Right kidney (tissue), 1 donor: ENCODE results near the gene LOXL1.
A peak's percentile ranks its signal among the peaks of the same experiment; 100 is the strongest.
"Not testable (repeated sequence)": the region's sequence is repeated elsewhere in the genome, so short reads cannot be mapped to it uniquely, and the experiment has no call there.

ENCODE experiments used
- DNase-seq: peaks from one replicate; pipeline ENCODE4 v3.0.0-alpha.2; 2016

The LOXL1 gene

GRCh38 chr15:73952913-73953750 is 26.9 kb downstream of the LOXL1 start:
- no peak for DNase-seq

DNA sequence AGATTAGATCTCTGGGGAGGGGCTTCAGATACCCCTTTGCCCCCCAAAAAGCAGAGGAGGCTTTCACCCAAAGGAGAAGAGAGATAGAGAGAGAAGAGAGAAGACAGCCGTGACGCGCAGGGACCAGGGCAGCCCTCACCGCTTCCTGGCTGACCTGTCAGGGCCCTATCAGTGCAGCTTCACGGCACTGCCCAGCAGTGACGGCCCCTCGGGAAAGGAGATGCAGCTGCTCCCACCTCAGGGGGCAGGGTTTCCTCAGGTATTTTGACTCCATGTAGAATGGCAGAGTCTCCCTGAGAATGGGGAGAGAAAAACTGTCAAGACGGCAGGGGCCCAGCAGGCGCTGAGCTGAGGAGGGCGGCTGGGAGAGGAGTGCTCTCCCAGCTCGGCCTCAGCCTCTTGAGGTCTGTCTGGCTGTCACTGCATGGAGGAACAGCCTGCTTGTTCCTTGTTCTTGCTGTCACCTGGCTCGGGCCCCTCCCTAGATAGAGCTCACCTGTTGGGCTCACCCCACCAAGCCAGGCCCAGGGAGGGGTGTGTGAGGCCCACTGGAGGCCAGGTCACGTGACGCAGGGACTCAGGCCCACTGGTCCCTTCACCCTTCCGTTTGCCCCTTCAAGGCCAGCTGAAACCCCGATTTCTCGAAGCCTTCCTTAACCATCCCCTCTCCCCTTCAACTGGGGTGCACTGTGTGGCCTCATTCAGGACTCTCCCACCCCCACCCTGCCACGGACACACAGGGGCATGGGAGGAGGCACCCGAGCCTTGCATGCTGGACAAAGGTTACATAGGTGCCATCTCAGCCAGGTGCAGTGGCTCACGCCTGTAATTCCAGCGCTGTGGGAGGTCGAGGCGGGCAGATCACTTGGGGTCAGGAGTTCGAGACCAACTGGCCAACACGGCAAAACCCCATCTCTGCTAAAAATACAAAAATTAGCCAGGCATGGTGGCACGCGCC is 28.2 kb downstream of the LOXL1 start:
- no peak for DNase-seq

DNA sequence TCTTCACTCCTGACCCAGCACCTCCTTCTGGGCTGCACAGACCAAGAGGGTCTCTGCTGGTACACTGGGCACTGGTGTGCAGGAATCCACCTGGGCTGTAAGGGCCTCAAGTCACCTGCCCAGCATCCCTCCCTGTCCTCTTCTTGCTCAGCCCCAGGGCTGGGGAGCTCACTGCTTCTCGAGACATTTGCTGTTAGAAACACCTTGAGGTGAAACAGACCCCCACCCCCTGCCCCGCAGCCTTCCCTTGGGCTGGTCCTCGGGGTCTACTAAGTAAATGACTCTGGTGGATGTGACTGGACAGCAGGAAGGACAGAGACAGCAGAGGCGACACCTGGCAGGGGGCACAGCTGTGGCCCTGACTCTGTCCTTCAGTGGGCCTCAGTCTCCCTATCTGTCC is 29.1 kb downstream of the LOXL1 start:
- no peak for DNase-seq

DNA sequence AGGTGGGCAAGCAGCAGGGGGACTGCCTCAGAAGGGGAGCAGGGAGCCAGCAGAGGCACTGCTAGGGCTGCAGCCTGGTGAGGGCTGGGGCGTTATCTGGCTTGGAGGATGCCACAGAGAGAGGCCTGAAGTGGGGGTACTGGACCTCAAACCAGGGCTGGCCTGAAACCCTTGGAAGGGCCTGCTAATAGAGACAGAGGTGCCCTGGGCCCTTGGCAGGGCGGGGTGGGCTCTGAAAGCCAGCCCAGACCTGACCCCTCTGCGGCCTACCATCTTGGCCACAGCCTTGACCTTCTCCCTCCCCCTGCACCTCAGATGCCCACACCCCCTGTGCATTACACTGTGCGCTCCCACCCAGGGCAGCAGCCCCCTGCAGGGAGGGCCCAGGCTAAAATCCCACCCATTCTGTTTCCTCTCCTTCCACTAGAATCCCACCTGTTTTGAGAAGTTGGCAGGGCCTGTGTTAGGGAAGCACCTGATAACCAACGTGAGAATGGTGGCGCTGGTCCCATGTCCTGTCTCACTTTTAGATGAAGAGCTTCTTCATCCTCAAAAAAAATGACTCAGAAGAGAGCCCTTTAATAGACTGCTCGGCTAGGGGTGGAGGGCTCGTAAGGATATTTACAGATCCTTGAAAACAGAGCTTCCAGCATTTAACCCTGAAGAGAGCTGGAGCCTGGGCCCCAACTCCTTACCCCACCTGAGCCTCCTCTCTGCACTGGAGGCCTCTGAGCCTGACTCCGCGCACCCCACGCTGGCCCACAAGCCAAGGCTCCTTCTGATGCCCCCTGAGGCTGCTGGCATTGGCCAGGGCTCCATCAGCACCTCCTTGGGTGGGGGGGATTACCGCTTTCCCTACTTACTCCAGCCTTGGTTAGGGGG is 29.8 kb downstream of the LOXL1 start:
- no peak for DNase-seq

DNA sequence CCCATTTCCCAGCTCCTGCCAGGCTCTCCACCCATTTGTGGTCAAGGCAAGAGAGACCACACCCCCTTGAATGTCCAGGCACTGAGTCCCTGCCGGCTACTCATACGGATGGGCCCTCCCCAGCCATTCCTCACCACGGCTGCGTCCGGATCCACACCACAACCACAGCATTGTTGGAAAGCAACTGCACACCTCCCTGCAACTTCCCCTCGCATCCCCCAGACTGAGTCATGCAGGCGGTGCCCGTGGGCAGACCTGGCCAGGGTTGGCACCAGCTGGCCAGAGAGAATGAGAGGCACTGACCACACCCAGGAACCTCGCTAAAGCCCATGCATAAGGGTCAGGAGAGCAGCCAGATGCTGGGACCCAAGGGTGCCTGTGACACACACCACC is 30.5 kb downstream of the LOXL1 start:
- no peak for DNase-seq

- DNase-seq: no peak
Observed at GRCh38 chr15:73957276-73957675, 31.0 kb downstream of the LOXL1 start.

GRCh38 chr15:73957785-73958184 is 31.5 kb downstream of the LOXL1 start:
- DNase-seq: no peak

DNA sequence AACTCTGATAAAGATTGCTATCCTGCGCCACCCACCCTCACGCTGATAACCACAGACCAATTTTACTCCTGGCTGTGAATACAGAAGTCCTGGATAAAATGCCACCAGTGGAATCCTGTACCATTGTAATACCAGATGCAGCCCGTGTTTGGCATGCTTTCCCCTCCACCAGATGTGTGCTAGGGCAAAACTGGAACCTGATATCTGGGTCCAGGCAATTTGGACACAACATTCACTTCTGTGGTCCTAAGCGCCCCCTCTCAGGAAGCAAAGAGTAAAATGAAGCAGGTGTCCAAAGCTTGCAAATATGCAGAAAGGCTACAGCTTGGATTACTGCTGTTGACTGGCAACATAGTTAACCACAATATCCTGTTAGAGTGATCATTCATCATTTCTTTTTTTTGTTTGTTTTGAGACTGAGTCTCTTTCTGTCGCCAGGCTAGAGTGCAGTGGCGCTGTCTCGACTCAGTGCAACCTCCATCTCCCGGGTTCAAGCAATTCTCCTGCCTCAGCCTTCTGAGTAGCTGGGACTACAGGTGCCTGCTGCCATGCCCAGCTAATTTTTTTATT is 32.8 kb downstream of the LOXL1 start:
- DNase-seq: no peak

DNA sequence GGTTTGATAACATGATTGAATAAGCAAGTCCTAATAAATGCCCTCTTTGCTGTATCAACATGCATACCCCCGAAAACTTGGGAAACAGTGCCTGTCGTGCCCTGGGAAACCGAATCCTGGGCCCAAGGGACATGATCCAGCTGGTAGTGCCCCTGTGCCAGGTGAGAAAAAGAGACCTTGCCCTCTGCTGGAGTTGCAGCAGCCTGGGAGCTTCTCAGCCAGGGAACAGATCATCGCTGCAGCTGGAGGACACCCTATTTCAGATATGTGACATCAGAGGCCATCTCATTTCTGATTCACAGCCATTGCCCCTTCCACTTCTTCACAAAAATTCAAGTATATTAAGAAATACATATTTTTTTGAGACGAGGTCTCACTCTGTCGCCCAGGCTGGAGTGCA is 33.5 kb downstream of the LOXL1 start:
- no peak for DNase-seq

DNA sequence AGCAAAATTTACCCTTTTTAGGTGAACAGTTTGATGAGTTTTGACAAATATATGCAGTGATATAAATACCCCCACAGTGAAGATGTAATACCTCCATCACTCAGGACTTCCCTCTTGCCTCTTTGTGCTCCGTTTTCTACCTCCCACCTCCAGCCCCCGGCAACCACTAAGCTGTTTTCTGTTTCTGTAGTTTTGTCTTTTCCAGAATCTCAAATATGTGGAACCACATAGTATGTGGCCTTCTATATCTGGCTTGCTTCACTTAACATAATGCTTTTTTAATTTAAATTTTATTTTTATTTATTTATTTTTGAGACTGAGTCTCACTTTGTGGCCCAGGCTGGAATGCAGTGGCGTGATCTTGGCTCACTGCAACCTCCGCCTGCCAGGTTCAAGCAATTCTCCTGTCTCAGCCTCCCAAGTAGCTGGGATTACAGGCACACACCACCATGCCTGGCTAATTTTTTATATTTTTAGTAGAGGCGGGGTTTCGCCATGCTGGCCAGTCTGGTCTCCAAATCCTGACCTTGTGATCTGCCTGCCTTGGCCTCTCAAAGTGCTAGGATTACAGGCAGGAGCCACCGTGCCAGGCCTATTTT is 34.3 kb downstream of the LOXL1 start:
- not testable (repeated sequence) for DNase-seq

DNA sequence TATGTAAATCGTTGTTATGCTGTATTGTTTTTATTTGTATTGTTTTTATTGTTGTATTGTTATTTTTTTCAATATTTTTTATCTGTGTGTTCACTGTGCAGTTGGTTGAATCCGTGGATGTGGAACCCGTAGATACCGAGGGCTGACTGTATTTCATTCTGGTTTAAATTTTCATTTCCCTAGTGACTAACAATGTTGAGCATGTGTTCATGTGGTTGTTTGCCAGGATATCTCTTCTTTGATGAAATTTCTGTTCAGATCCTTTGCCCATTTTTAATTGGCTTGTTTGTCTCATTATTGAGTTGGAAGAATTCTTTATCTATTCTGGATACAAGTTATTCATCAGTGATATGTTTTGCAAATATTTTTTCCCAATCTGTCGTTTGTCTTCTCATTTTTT is 36.2 kb downstream of the LOXL1 start:
- no peak for DNase-seq

DNA sequence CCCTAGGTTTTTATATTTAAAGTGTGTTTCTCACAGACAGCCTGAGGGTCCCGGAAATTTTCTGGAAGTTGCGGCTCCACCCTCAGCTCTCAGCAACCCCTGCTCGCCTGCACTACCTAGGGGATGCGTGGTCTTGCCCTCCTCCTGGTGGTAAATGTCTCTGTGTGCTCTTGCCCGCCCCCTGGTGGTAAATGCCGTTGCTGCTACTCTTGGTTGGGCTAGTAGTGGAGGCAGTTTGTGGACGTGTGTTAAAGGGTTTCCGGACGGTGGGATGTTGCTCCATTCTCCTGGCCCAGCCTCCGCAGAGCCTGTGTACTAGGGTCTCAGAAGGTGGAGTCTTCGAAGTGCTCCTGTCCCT is 38.5 kb downstream of the LOXL1 start:
- DNase-seq: no peak

DNA sequence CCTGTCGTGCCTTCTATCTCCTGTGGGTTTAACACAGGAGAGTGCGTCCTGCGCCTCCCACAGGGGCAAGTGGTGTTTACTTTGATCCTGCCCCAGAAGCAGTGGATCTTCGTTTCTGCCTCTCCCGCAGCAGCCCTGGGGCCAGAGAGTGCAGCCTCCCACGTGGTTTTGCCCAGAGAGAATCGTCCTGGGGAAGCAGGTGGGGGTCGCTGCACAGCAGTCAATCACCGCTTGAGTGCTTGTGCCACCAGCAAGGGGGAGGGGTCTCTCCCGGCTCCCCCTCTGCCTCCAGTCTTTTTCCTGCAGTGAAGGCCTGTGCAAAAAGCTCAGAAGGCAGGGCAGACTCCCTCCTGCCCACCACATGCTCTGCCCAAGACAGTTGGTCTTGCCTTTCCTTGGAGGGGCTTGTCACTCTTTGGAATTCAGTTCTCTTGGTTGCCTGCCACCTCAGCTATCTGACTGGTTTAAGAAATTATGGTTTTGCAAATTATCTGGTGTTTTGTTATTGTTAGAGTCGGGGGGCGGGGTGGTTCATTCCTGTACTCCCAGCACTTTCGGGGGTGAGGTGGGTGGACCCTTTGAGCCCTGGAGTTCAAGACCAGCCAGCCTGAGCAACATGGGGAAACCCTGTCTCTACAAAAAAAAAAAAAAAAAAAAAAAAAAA is 39.0 kb downstream of the LOXL1 start:
- DNase-seq: peak; percentile 65

DNA sequence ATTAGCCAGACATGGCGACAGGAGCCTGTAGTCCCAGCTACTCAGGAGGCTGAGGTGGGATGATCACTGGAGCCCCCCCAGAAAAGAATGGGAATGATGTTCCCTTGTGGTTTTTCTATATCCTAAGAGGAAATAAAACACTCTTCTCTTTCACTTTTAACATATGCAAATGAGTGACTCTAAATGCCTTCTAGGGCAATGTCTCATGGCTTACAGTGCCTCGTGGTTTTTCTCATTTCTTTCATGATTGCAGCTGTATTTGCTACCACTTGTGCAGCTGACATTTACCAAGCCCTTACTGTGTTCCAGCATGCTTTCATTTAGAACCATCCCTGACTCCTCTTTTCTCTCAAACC is 39.5 kb downstream of the LOXL1 start:
- no peak for DNase-seq

DNA sequence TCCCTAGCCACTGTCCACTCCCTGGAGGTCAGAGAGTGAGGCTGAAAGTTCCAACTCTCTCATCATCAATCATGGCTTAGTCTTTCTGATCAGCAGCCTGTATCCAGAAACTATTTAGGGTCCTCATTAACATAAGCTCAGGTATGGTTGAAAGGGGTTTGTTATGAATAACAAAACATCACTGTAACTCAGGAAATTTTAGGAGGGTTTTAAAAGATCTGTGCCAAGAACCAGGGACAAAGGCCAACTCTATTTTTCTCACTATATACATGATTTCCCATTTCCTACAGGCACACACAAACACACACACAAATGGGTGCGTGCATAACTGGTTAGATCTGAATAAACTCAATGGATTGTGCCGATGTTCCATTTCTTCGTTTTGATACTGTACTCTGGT is 42.2 kb downstream of the LOXL1 start:
- DNase-seq: no peak

- DNase-seq: no peak
Observed at GRCh38 chr15:73969151-73969759, 43.0 kb downstream of the LOXL1 start.

GRCh38 chr15:73972984-73973682 is 46.9 kb downstream of the LOXL1 start:
- DNase-seq: peak; percentile 81

- DNase-seq: not testable (repeated sequence)
Observed at GRCh38 chr15:73973683-73974200, 47.5 kb downstream of the LOXL1 start.

DNA sequence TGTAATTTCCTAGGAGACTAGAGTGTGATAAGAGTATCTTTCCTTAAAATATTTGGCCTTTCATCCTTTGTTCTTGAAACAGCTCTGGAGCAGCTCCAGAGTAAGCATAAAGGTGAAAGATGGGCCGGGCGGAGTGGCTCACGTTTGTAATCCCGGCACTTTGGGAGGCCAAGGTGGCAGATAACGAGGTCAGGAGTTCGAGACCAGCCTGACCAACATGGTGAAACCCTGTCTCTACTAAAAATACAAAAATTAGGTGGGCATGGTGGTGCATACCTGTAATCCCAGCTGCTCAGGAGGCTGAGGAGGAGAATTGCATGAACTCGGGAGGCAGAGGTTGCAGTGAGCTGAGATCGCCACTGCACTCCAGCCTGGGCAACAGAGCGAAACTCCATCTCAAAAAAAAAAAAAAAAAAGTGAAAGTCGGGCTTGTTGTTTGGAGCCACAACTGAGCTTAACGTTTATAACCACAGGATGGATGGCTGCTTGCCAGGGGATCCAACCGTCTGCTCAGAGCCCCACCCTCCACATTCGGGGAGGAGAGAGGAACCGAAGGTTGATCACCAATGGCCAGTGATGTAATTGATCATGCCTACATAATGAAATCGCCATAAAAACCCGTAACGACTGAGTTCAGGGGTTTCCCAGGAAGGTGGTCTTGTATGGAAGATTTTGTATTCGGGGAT is 49.3 kb downstream of the LOXL1 start:
- DNase-seq: not testable (repeated sequence)
